Neural progenitor cell (in vitro differentiated cells): ENCODE measurements around the gene ARHGAP15. TPM values are rescaled to one million over a fixed set of nuclear protein-coding genes. Genes with fewer than 3 reads are reported as not detected.

ENCODE experiments used
- DNase-seq: peaks from one replicate; pipeline ENCODE4 v3.0.0-alpha.2; 2016; ENCODE audit warnings: low spot score
- H2AFZ ChIP-seq: fragments of 200-600 bp; sonication (generic); replicated peaks from 2 replicates; pipeline ENCODE4 v1.6.1; 2016; ENCODE audit warnings: antibody characterized with exemption
- H3F3A ChIP-seq: fragments of 200-600 bp; sonication (generic); 2 replicates; pipeline ENCODE4 v1.6.1; 2016; ENCODE audit warnings: antibody characterized with exemption, low read depth
- H3K27ac ChIP-seq: fragments of 200-600 bp; sonication (generic); 2 replicates; pipeline ENCODE4 v1.5.1; 2016; ENCODE audit warnings: mild to moderate bottlenecking
- H3K27me3 ChIP-seq: fragments of 200-600 bp; sonication (generic); 2 replicates; pipeline ENCODE4 v1.6.1; 2016; ENCODE audit warnings: mild to moderate bottlenecking, moderate library complexity
- H3K36me3 ChIP-seq: fragments of 200-600 bp; sonication (generic); 2 replicates; pipeline ENCODE4 v1.5.1; 2016
- H3K4me1 ChIP-seq: fragments of 200-600 bp; sonication (generic); 2 replicates; pipeline ENCODE4 v1.6.1; 2016; ENCODE audit warnings: mixed run types
- H3K4me2 ChIP-seq: fragments of 200-600 bp; sonication (generic); 2 replicates; pipeline ENCODE4 v1.6.1; 2016
- H3K4me3 ChIP-seq: fragments of 200-600 bp; sonication (generic); 2 replicates; pipeline ENCODE4 v1.5.1; 2016
- H3K79me2 ChIP-seq: fragments of 200-600 bp; sonication (generic); 2 replicates; pipeline ENCODE4 v1.6.1; 2016; ENCODE audit warnings: low read depth
- H3K9ac ChIP-seq: fragments of 200-600 bp; sonication (generic); 2 replicates; pipeline ENCODE4 v1.6.1; 2016
- H3K9me3 ChIP-seq: fragments of 200-600 bp; sonication (generic); 2 replicates; pipeline ENCODE4 v1.5.1; 2016; ENCODE audit warnings: low read depth
- H4K20me1 ChIP-seq: fragments of 200-600 bp; sonication (generic); 2 replicates; pipeline ENCODE4 v1.6.1; 2016; ENCODE audit warnings: low read depth
- H3K27ac Mint-ChIP-seq: 3 replicates; pipeline ENCODE4 v1.8.0; 2021; ENCODE audit warnings: mixed read lengths
- H3K27me3 Mint-ChIP-seq: 2 replicates; pipeline ENCODE4 v1.8.0; 2022; ENCODE audit warnings: low read depth, mild to moderate bottlenecking, inconsistent platforms, moderate library complexity, mixed read lengths; ENCODE audit not compliant: insufficient read depth
- H3K36me3 Mint-ChIP-seq: 3 replicates; pipeline ENCODE4 v1.8.0; 2021; ENCODE audit warnings: mixed read lengths
- H3K4me1 Mint-ChIP-seq: 3 replicates; pipeline ENCODE4 v1.8.0; 2021; ENCODE audit warnings: mixed read lengths
- H3K4me3 Mint-ChIP-seq: 3 replicates; pipeline ENCODE4 v1.8.0; 2021; ENCODE audit warnings: mild to moderate bottlenecking, moderate library complexity, mixed read lengths
- H3K9me3 Mint-ChIP-seq: 3 replicates; pipeline ENCODE4 v1.8.0; 2020; ENCODE audit warnings: mixed read lengths
- EZH2 ChIP-seq: fragments of 200-600 bp; sonication (generic); IDR thresholded peaks from 2 replicates; pipeline ENCODE4 v1.6.1; 2017; ENCODE audit warnings: antibody characterized with exemption, mild to moderate bottlenecking, moderate library complexity
- EZH2phosphoT487 ChIP-seq: fragments of 200-600 bp; sonication (generic); IDR thresholded peaks from 2 replicates; pipeline ENCODE4 v1.6.1; 2017; ENCODE audit warnings: antibody characterized with exemption
- total RNA-seq: library from RNA; depleted of rRNA; stranded (reverse); fragments of >200 nt; gene quantifications from 2 replicates; pipeline ENCODE4 v1.2.3, GENCODE V29; 2015; ENCODE audit warnings: low replicate concordance
- TF ChIP-seq, protein P1 (sequence below): fragments of 200-600 bp; sonication (generic); IDR thresholded peaks from 2 replicates; pipeline ENCODE4 v1.5.1; 2017; ENCODE audit warnings: antibody characterized with exemption, mild to moderate bottlenecking

Gene ARHGAP15
- total RNA-seq, 1 donor from 2014 or later: 5.9 TPM

DNA sequence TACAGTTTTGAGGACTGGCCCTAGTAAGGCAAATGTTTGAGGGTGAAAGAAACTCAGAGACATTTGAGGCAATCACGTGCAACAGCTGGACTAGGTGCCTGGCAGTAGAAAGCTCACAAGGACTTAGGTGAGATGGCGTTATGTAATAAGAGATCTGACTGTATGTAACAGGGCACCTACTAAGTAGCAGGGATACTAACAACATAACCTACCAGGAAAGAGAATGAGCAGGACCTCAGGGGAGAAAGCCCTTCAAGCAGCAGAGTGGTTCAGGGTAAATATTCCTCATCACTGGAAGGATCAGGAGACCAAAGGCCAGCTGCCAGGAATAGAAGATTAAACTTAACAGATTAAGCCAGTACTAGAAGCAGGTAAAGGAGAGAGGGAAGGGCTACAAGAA is 53.4 kb downstream of the ARHGAP15 start:
- Mint-ChIP-seq H3K4me3 (no peak overlapping the region), H3K4me1 (peaks cover 10% of the 10 kb centered on the region), H3K27ac (no peak overlapping the region), H3K27me3 (no peaks in the 10 kb centered on the region), H3K36me3 (no peaks in the 10 kb centered on the region), H3K9me3 (peaks cover 11% of the 10 kb centered on the region)
- Histone ChIP-seq H4K20me1 (no peaks in the 10 kb centered on the region), H3K79me2 (no peaks in the 10 kb centered on the region), H3K4me1 (no peaks in the 10 kb centered on the region), H3K36me3 (no peaks in the 10 kb centered on the region), H3K4me2 (no peak overlapping the region), H3F3A (no peaks in the 10 kb centered on the region), H3K9ac (no peak overlapping the region), H3K4me3 (no peak overlapping the region), H3K27me3 (no peaks in the 10 kb centered on the region), H2AFZ (no peak overlapping the region), H3K27ac (no peak overlapping the region), H3K9me3 (no peaks in the 10 kb centered on the region)
- no peak for DNase-seq
- TF ChIP-seq, protein P1, sequence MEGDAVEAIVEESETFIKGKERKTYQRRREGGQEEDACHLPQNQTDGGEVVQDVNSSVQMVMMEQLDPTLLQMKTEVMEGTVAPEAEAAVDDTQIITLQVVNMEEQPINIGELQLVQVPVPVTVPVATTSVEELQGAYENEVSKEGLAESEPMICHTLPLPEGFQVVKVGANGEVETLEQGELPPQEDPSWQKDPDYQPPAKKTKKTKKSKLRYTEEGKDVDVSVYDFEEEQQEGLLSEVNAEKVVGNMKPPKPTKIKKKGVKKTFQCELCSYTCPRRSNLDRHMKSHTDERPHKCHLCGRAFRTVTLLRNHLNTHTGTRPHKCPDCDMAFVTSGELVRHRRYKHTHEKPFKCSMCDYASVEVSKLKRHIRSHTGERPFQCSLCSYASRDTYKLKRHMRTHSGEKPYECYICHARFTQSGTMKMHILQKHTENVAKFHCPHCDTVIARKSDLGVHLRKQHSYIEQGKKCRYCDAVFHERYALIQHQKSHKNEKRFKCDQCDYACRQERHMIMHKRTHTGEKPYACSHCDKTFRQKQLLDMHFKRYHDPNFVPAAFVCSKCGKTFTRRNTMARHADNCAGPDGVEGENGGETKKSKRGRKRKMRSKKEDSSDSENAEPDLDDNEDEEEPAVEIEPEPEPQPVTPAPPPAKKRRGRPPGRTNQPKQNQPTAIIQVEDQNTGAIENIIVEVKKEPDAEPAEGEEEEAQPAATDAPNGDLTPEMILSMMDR: no peak
- TF ChIP-seq EZH2phosphoT487 (no peak), EZH2 (no peak)

DNA sequence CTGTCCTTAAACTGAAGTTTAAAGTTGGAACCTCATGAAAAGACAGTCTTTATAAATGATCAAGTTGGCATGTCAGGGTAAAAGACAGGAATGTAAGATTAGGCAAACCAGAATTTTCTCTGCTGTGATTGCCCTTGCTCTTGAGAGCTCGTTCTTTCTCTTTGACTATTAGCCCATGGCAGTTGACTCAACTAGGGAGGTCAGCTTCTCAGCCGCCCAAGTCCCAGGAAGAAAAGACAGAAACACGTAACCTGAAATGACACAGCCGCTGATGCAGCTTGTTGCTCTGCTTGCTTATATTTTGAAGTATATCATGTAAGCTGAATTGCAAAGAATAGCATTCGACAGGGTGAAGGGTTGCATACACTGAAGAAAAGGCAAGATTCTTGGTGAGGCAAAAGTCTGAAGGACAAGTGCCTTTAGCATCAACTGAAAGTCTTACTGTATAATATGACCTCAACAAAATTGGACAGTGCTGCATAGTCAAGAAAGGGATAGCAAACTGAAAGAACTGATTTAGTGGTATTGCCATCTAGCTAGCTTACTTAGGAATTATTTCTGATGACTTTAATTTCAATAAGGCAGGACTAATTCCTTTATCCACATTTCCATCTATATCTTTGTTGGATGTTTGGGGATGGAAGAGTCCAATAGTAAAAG is 54.7 kb downstream of the ARHGAP15 start:
- Histone ChIP-seq H3K9ac (no peak overlapping the region), H2AFZ (no peak overlapping the region), H3F3A (no peaks in the 10 kb centered on the region), H4K20me1 (no peaks in the 10 kb centered on the region), H3K4me2 (no peak overlapping the region), H3K4me1 (no peaks in the 10 kb centered on the region), H3K9me3 (no peaks in the 10 kb centered on the region), H3K4me3 (no peak overlapping the region), H3K27ac (no peak overlapping the region), H3K27me3 (no peaks in the 10 kb centered on the region), H3K36me3 (no peaks in the 10 kb centered on the region), H3K79me2 (no peaks in the 10 kb centered on the region)
- no peak for TF ChIP-seq EZH2phosphoT487
- TF ChIP-seq, protein P1: no peak
- Mint-ChIP-seq H3K4me3 (no peak overlapping the region), H3K27me3 (no peaks in the 10 kb centered on the region), H3K36me3 (no peaks in the 10 kb centered on the region), H3K9me3 (peaks cover 11% of the 10 kb centered on the region), H3K4me1 (peaks cover 10% of the 10 kb centered on the region), H3K27ac (no peak overlapping the region)
- DNase-seq: no peak

DNA sequence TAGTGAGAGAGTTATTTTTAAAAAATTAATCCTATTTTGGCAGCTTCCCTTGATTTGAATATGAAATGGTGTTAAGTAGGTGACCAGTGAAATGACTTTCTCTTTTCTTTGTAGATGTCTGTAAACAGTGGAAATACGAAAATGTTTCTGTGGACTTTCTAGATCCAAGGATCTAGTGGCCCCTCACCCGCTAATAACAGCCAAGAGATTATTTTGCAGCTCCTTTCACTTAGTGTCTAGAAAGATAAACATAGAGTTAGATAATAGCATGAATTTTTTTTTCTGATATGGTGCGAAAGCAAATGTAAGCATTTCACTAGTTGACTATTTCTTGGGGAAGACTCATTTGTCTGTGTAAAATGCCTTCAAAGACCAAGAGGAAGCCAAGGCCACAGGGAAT is 57.7 kb downstream of the ARHGAP15 start:
- Mint-ChIP-seq H3K36me3 (no peaks in the 10 kb centered on the region), H3K9me3 (peaks cover 2% of the 10 kb centered on the region), H3K27ac (no peak overlapping the region), H3K4me3 (no peak overlapping the region), H3K4me1 (peaks cover 10% of the 10 kb centered on the region), H3K27me3 (peaks cover 5% of the 10 kb centered on the region)
- H3K4me2 ChIP-seq: no peak overlapping the region
- no peaks in the 10 kb centered on the region for H3K4me1 ChIP-seq
- no peak overlapping the region for H3K27ac ChIP-seq
- H3F3A ChIP-seq: no peaks in the 10 kb centered on the region
- H3K79me2 ChIP-seq: no peaks in the 10 kb centered on the region
- H3K36me3 ChIP-seq: no peaks in the 10 kb centered on the region
- H3K9ac ChIP-seq: no peak overlapping the region
- TF ChIP-seq EZH2phosphoT487 (no peak), EZH2 (no peak)
- TF ChIP-seq, protein P1: no peak
- no peak overlapping the region for H2AFZ ChIP-seq
- no peak for DNase-seq
- no peaks in the 10 kb centered on the region for H3K27me3 ChIP-seq
- H3K9me3 ChIP-seq: no peaks in the 10 kb centered on the region
- H4K20me1 ChIP-seq: no peaks in the 10 kb centered on the region
- no peak overlapping the region for H3K4me3 ChIP-seq
